Skeletal muscle satellite cell (primary cell): ENCODE results near the gene GPR42.

Experiments used
- H3K27me3 ChIP-seq: 2 replicates; pipeline ENCODE4 v1.7.0; 2013; ENCODE audit warnings: low read length; ENCODE audit not compliant: control insufficient read depth, insufficient read depth
- H3K36me3 ChIP-seq: 2 replicates; pipeline ENCODE4 v1.7.0; 2013; ENCODE audit warnings: mild to moderate bottlenecking, control low read depth, low read length; ENCODE audit not compliant: insufficient read depth
- H3K4me1 ChIP-seq: 2 replicates; pipeline ENCODE4 v1.7.0; 2013; ENCODE audit warnings: low read length; ENCODE audit not compliant: control insufficient read depth, insufficient read depth
- H3K4me2 ChIP-seq: 2 replicates; pipeline ENCODE4 v1.7.0; 2013; ENCODE audit warnings: mild to moderate bottlenecking, low read length
- H3K4me3 ChIP-seq: 2 replicates; pipeline ENCODE4 v1.7.0; 2013; ENCODE audit warnings: low read length
- H3K9ac ChIP-seq: 2 replicates; pipeline ENCODE4 v1.7.0; 2013; ENCODE audit warnings: mild to moderate bottlenecking, low read depth, low read length, moderate library complexity
- H3K9me3 ChIP-seq: replicated peaks from 2 replicates; pipeline ENCODE4 v1.7.0; 2013; ENCODE audit warnings: mild to moderate bottlenecking, control low read depth, low read length

GPR42 gene

GRCh38 chr19:35347930-35348298 is 23.0 kb upstream of the GPR42 start:
- H3K36me3 ChIP-seq, result no peaks in the 10 kb centered on the region
- no peaks in the 10 kb centered on the region for H3K4me1 ChIP-seq
- no peak overlapping the region for H3K4me3 ChIP-seq
- H3K27me3 ChIP-seq, result peaks cover 36% of the 10 kb centered on the region
- H3K9ac ChIP-seq, result no peak overlapping the region
- no peak overlapping the region for H3K4me2 ChIP-seq
- H3K9me3 ChIP-seq, result no peaks in the 10 kb centered on the region

DNA sequence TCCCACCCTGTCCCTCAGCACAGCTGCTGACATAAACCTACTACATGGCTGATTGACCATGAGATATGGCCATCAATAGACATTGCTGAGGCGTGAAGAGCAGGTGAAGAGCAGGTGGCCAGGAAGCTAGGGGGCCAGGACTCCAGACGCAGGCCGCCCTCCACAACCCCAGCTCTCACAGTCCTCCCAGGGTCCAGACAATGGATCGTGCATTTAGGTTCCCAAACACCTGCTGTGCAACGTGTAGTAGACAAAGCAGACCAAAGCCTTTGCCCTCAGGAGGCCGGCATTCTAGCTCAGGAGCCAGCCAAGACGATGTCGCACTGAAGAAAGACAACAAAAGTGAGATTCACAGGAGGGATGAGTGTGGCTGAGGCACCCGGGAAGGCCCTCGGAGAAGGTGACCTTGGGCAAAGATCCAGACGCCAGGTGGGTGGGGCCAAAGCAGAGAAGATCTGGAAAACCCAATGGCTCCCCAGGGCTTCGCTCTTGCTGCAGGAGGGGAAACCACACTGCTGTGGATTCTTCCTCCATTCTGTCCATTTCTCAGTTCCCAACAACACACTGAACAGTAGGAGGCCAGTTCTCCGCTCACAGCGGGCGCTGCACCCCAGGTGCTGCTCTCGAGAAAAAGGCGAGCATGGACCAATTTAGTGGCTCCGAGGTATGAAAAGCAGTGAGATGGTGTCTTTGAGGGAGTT is 21.8 kb upstream of the GPR42 start:
- H3K27me3 ChIP-seq, result peaks cover 37% of the 10 kb centered on the region
- H3K4me1 ChIP-seq, result no peaks in the 10 kb centered on the region

GRCh38 chr19:35349614-35350521 is 21.0 kb upstream of the GPR42 start:
- H3K27me3 ChIP-seq, result peaks cover 39% of the 10 kb centered on the region
- no peak overlapping the region for H3K4me3 ChIP-seq
- H3K36me3 ChIP-seq, result no peaks in the 10 kb centered on the region
- H3K4me2 ChIP-seq, result no peak overlapping the region
- no peaks in the 10 kb centered on the region for H3K4me1 ChIP-seq
- H3K9ac ChIP-seq, result no peak overlapping the region
- no peaks in the 10 kb centered on the region for H3K9me3 ChIP-seq

More for the DNA sequence above, 21.8 kb upstream of the GPR42 start:
- Histone ChIP-seq H3K4me3 (no peak overlapping the region), H3K4me2 (no peak overlapping the region), H3K9ac (no peak overlapping the region), H3K36me3 (no peaks in the 10 kb centered on the region), H3K9me3 (no peaks in the 10 kb centered on the region)

GRCh38 chr19:35350591-35350990 is 20.3 kb upstream of the GPR42 start:
- Histone ChIP-seq H3K9ac (no peak overlapping the region), H3K4me1 (no peaks in the 10 kb centered on the region), H3K36me3 (no peaks in the 10 kb centered on the region), H3K4me2 (no peak overlapping the region), H3K4me3 (no peak overlapping the region), H3K27me3 (peaks cover 44% of the 10 kb centered on the region), H3K9me3 (no peaks in the 10 kb centered on the region)

- H3K27me3 ChIP-seq, result peaks cover 42% of the 10 kb centered on the region
- no peaks in the 10 kb centered on the region for H3K4me1 ChIP-seq
- H3K36me3 ChIP-seq, result no peaks in the 10 kb centered on the region
- no peak overlapping the region for H3K4me2 ChIP-seq
- H3K4me3 ChIP-seq, result no peak overlapping the region
- H3K9me3 ChIP-seq, result no peaks in the 10 kb centered on the region
- H3K9ac ChIP-seq, result no peak overlapping the region
Observed at GRCh38 chr19:35351411-35352176, 19.3 kb upstream of the GPR42 start.

DNA sequence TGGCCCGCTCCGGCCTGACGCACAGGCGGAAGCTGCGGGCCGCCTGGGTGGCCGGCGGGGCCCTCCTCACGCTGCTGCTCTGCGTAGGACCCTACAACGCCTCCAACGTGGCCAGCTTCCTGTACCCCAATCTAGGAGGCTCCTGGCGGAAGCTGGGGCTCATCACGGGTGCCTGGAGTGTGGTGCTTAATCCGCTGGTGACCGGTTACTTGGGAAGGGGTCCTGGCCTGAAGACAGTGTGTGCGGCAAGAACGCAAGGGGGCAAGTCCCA is 18.8 kb upstream of the GPR42 start:
- H3K27me3 ChIP-seq, result peaks cover 43% of the 10 kb centered on the region
- H3K4me2 ChIP-seq, result no peak overlapping the region
- H3K9ac ChIP-seq, result no peak overlapping the region
- H3K9me3 ChIP-seq, result no peaks in the 10 kb centered on the region
- H3K4me3 ChIP-seq, result no peak overlapping the region
- no peaks in the 10 kb centered on the region for H3K36me3 ChIP-seq
- H3K4me1 ChIP-seq, result no peaks in the 10 kb centered on the region

DNA sequence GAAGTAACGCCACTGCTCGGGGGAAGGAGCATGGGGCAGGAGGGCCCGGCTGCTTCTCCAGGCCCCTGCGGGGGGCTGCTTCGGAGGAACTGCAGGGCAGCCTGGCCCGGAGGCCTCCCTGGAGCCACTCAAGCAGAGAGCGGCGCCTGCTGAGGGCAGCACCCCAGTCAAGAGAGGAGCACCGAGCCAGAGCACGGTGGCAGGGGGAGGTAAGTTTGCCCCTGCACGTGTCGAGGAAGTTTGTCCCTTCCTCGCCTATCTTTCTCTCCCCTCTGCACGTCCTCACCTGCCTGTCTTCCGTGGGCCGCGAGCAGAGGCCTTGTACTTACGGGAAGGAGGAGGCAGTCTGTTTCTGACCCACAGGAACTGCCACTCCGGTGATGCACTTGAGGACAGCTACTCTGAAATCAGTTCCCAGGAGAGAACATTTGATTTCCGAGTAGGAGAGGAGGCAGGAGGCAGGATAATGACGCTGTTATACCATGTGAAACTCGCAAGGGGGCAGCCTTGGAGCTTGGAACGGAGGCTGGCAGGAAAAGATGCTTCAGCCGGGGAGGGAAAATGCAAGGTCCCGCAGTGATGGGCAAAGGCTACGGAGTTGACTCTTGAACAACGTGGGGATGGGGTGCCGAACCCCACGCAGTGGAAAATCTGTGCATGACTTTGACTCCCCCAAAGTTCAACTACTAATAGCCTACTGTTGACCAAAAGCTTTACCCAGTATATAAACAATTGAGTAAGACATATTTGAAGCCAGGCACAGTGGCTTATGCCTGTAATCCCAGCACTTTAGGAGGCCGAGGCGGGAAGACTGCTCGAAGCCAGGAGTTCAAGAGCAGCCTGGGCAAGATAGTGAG is 18.2 kb upstream of the GPR42 start:
- no peaks in the 10 kb centered on the region for H3K36me3 ChIP-seq
- H3K9me3 ChIP-seq, result no peaks in the 10 kb centered on the region
- no peak overlapping the region for H3K4me3 ChIP-seq
- peaks cover 41% of the 10 kb centered on the region for H3K27me3 ChIP-seq
- no peaks in the 10 kb centered on the region for H3K4me1 ChIP-seq
- H3K4me2 ChIP-seq, result no peak overlapping the region
- no peak overlapping the region for H3K9ac ChIP-seq

DNA sequence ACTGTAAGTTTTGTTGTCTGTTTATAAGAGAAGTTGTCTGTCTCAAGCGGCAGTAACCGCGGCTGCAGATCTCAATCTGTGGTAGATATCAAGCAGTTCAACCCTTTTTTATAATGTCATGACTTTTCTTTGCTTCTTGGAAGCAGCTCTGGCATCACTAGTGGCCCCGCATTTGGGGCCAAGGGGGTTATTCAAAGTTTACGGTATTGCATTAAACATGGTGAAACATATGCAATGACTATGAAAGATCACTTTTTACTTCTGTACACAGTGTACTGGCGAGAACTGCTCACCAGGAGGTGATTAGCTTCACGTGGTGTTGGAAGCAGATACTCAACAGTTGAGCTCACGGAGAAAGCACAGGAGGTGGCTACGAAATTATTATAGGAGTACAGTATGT is 17.2 kb upstream of the GPR42 start:
- Histone ChIP-seq H3K4me2 (no peak overlapping the region), H3K36me3 (no peaks in the 10 kb centered on the region), H3K4me3 (no peak overlapping the region), H3K9ac (no peak overlapping the region), H3K4me1 (no peaks in the 10 kb centered on the region), H3K9me3 (no peaks in the 10 kb centered on the region), H3K27me3 (peaks cover 35% of the 10 kb centered on the region)

GRCh38 chr19:35354898-35355297 is 16.0 kb upstream of the GPR42 start:
- Histone ChIP-seq H3K9me3 (no peaks in the 10 kb centered on the region), H3K36me3 (no peaks in the 10 kb centered on the region), H3K9ac (no peak overlapping the region), H3K4me1 (no peaks in the 10 kb centered on the region), H3K4me3 (no peak overlapping the region), H3K27me3 (peaks cover 25% of the 10 kb centered on the region), H3K4me2 (no peak overlapping the region)

- Histone ChIP-seq H3K4me3 (no peak overlapping the region), H3K9ac (no peak overlapping the region), H3K4me2 (no peak overlapping the region), H3K4me1 (no peaks in the 10 kb centered on the region), H3K9me3 (no peaks in the 10 kb centered on the region), H3K27me3 (peaks cover 27% of the 10 kb centered on the region), H3K36me3 (no peaks in the 10 kb centered on the region)
Observed at GRCh38 chr19:35355791-35356460, 14.9 kb upstream of the GPR42 start.
